Adrenal gland (tissue), 5 donors: ENCODE measurements around the gene ATP8A2.

ENCODE experiments used
- CTCF ChIP-seq, 6 experiments: fragments of 450-650 bp in 4 of 6; fragments of 200-600 bp in 2 of 6; sonication (generic) in 1 of 6; IDR thresholded peaks; 1 replicate in 5 of 6; 2 replicates in 1 of 6; pipeline versions ENCODE4 v1.5.1 to v1.8.0; 2016 to 2021; ENCODE audit warnings: antibody characterized with exemption in 6 of 6, mild to moderate bottlenecking in 2 of 6, moderate library complexity in 1 of 6
- POLR2A ChIP-seq, 2 donors: fragments of 450-650 bp; IDR thresholded peaks; one replicate each; pipeline ENCODE4 v1.6.1; 2017; ENCODE audit warnings: antibody characterized with exemption in 2 of 2, mild to moderate bottlenecking in 2 of 2, moderate library complexity in 1 of 2
- donor health status: DM: no; HTN: no; CAD: no.

DNA sequence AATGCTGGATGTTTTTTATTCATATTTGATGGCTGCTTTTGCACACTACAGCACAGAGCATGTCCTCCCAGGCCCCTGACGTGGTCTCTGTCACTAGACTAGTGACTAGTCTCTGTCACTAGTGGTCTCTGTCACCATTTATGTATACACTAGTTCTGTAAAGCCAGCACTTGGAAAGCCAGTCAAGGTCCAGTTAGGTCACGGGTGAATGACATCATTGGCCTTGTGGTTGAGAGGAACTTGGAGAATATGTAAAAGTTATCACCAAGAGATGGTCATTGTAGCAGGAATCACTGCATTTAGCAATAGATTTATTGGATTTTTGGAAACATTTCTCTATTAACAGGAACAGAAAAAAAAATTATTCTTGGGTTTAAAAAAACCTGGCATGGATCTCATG is 607.2 kb downstream of the ATP8A2 start:
- TF ChIP-seq POLR2A (IDR thresholded peaks at IDR 0.05) (no peak), CTCF (IDR thresholded peaks at IDR 0.05) (no peak)
